ENCODE measurements around the gene UGT8. TPM values are rescaled to one million over a fixed set of nuclear protein-coding genes. Genes with fewer than 3 reads are reported as not detected.

The UGT8 gene
- total RNA-seq, 1 donor from 2014 or later: 5.1 TPM

GRCh38 chr4:114694770-114695169, 96.2 kb downstream of the UGT8 start:
- no peak for DNase-seq

DNA sequence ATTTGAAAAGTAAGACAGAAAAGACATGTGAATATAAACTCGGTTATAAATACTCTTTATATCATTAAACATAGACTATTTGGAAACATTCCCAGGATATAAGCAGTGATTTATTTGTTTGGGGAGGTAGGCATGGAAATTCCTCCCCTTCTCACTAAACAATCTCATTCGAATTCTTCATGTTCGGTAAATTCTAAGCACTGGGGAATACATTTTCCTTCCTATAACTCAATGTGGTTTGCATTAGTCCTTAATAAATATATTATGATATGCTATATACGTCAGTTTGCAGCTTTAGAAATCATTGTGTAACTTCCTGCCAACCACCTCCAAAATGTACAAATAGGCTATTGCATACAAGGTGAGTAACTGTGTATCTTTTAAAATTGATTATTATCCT, 99.6 kb downstream of the UGT8 start:
- DNase-seq: no peak

DNA sequence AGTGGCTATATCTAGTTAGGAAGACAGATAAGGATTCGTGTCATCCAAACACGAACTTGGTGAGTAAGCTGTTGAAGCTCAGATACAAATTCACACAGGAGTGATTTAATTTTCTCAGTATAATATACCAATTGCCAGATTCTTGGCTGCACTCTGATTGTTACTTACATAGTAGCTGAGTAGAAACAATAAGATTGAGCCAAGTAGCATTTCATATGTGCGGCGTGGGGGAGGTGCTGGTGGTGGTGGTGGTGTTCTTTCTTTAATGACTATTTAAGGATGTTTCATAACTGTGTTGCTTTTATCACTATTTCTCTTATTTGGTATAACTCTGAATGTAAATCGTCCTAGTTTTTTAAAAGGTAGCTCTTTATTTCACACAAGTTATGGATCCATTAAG, 102.9 kb downstream of the UGT8 start:
- DNase-seq: no peak

DNA sequence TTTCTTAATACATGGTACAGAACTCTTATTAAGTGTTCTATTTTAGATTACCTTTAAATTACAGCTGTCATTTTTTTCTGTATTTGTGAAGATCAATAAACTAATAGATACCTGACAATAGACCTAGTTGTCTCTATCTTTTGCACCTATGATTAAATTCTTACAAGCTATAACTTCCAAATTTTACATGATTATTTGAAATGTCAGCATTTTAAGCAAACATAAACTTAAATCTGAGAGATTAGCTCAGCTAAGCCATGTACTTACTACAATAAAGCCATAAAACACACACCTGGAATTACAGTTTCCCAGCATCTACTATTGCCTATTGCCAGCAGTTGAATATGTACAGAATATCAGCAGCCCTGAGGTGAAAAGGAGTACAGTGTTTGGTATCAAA, 118.8 kb downstream of the UGT8 start:
- no peak for DNase-seq

GRCh38 chr4:114725066-114725465, 126.5 kb downstream of the UGT8 start:
- no peak for DNase-seq

GRCh38 chr4:114727461-114727860, 128.9 kb downstream of the UGT8 start:
- no peak for DNase-seq

Small RNA genes lying within 50 kb of the gene (small RNA-seq; reads per million reads assigned to genes)
- 3.9 reads per million, percentile 89 among the genes with 10 or more reads in this experiment for gene MIR577
